CD4-positive, alpha-beta T cell treated with Interleukin-4 for 4 hours (primary cell): ENCODE data around the gene DPP6.

Source experiments
- DNase-seq: peaks from one replicate; pipeline ENCODE4 v3.0.0-alpha.2; 2020

Gene DPP6

GRCh38 chr7:154253810-154254209, 201.6 kb downstream of the DPP6 start:
- no peak for DNase-seq

GRCh38 chr7:154255324-154255723, 203.1 kb downstream of the DPP6 start:
- DNase-seq, result no peak

GRCh38 chr7:154256150-154256549, 204.0 kb downstream of the DPP6 start:
- no peak for DNase-seq

GRCh38 chr7:154259396-154259795, 207.2 kb downstream of the DPP6 start:
- DNase-seq, result no peak

GRCh38 chr7:154287356-154287755, 235.2 kb downstream of the DPP6 start:
- DNase-seq, result no peak

GRCh38 chr7:154289119-154289518, 236.9 kb downstream of the DPP6 start:
- no peak for DNase-seq

- no peak for DNase-seq
These were observed 244.2 kb downstream of the DPP6 start for GRCh38 chr7:154296443-154296842.

GRCh38 chr7:154299736-154300135, 247.5 kb downstream of the DPP6 start:
- no peak for DNase-seq

- no peak for DNase-seq
These were observed 250.2 kb downstream of the DPP6 start for GRCh38 chr7:154302380-154302779.

- DNase-seq, result no peak
These were observed 252.0 kb downstream of the DPP6 start for GRCh38 chr7:154304231-154304630.

- DNase-seq, result no peak
These were observed 252.8 kb downstream of the DPP6 start for GRCh38 chr7:154304740-154305700.

- no peak for DNase-seq
These were observed 253.8 kb downstream of the DPP6 start for GRCh38 chr7:154306036-154306435.

GRCh38 chr7:154308928-154309327, 256.7 kb downstream of the DPP6 start:
- no peak for DNase-seq

GRCh38 chr7:154310114-154310513, 257.9 kb downstream of the DPP6 start:
- no peak for DNase-seq

- DNase-seq, result no peak
These were observed 272.0 kb downstream of the DPP6 start for GRCh38 chr7:154324196-154324595.

GRCh38 chr7:154326421-154326820, 274.2 kb downstream of the DPP6 start:
- DNase-seq, result no peak

GRCh38 chr7:154330318-154330717, 278.1 kb downstream of the DPP6 start:
- DNase-seq, result no peak

GRCh38 chr7:154332811-154333580, 280.8 kb downstream of the DPP6 start:
- no peak for DNase-seq

GRCh38 chr7:154336295-154336694, 284.1 kb downstream of the DPP6 start:
- DNase-seq, result no peak

GRCh38 chr7:154338701-154339506, 286.7 kb downstream of the DPP6 start:
- no peak for DNase-seq

GRCh38 chr7:154342971-154343633, 290.9 kb downstream of the DPP6 start:
- no peak for DNase-seq

- DNase-seq, result no peak
These were observed 291.7 kb downstream of the DPP6 start for GRCh38 chr7:154343778-154344412.
